ENCODE results near the gene ICAM3. TPM values are rescaled to one million over a fixed set of nuclear protein-coding genes. Genes with fewer than 3 reads are reported as not detected.
"Not testable (repeated sequence)": the region's sequence is repeated elsewhere in the genome, so short reads cannot be mapped to it uniquely, and the experiment has no call there.

ICAM3 gene
- total and polyA plus RNA-seq, 2 of the 4 experiments (the other 2 are of a cell fraction) = 6.6 to 11.7 TPM

GRCh38 chr19:10377140-10377640, 37.8 kb upstream of the ICAM3 start:
- dilution Hi-C loops (cut with HindIII; ENCODE audit: low sequenced_read_pairs, unreplicated experiment) = not testable (repeated sequence)

More at GRCh38 chr19:10377140-10377640, 37.8 kb upstream of the ICAM3 start:
- H3K4me3 ChIP-seq (ENCODE audit: insufficient read depth, low read depth, low read length); H2BK5ac ChIP-seq (ENCODE audit: low read depth, low read length, poor library complexity, severe bottlenecking); H2AK9ac ChIP-seq (replicated peaks; ENCODE audit: low read depth, low read length, poor library complexity); H3K9me1 ChIP-seq (ENCODE audit: insufficient read depth, low read length); DNase-seq; BruUV-seq (replicated peaks); H3K27me3 ChIP-seq (ENCODE audit: control insufficient read depth, insufficient read depth, low read length); H3K9me3 ChIP-seq (ENCODE audit: control insufficient read depth, insufficient read depth, low read length); H4K5ac ChIP-seq (ENCODE audit: low read depth, low read length); H2AFZ ChIP-seq (replicated peaks; ENCODE audit: low read length, poor library complexity); in situ Hi-C loops (cut with MboI; ENCODE audit: low sequenced_read_pairs); CTCF ChIA-PET; H2BK120ac ChIP-seq (ENCODE audit: low read depth, low read length); H3K23ac ChIP-seq (ENCODE audit: low read depth, low read length); H3K4ac ChIP-seq (ENCODE audit: low read depth, low read length); POLR2A ChIA-PET (ENCODE audit: unreplicated experiment); intact Hi-C loops (cut with micrococcal nuclease); H4K20me1 ChIP-seq (ENCODE audit: insufficient read depth, low read length); ATAC-seq (ENCODE audit: low read depth); H2BK15ac ChIP-seq (ENCODE audit: low read depth, low read length); H2BK20ac ChIP-seq (ENCODE audit: low read depth, low read length); H3K56ac ChIP-seq (ENCODE audit: extremely low read depth, insufficient read depth, low read length); H3K18ac ChIP-seq (ENCODE audit: low read depth, low read length); H2AK5ac ChIP-seq (ENCODE audit: low read depth, low read length); H3K4me2 ChIP-seq (ENCODE audit: low read depth, low read length); H3K14ac ChIP-seq (replicated peaks; ENCODE audit: low read depth, low read length); H4K8ac ChIP-seq (ENCODE audit: low read depth in 2 of 2, low read length in 2 of 2); H3K27ac ChIP-seq (ENCODE audit: insufficient read depth, low read length); H3K4me1 ChIP-seq (ENCODE audit: control insufficient read depth, insufficient read depth, low read length); H4K91ac ChIP-seq (ENCODE audit: insufficient read depth, low read depth, low read length); H3K9ac ChIP-seq (ENCODE audit: low read depth, low read length): not testable (repeated sequence)
- Histone ChIP-seq H3K79me1 (ENCODE audit: low read depth in 1 of 2, low read length in 2 of 2) (peaks cover 14 to 25% of the 10 kb centered on the region in 2 experiments), H3K36me3 (ENCODE audit: control insufficient read depth, insufficient read depth, low read length) (peaks cover 25% of the 10 kb centered on the region)
- 100% methylated on average over 1 of the region's 2 CpGs; no CpG with 5 or more reads in 1 of the 2 experiments for WGBS, 2 experiments (ENCODE audit: extremely low coverage in 2 of 2, insufficient read length in 1 of 2)
